ENCODE measurements around the gene CEP41. TPM values are rescaled to one million over a fixed set of nuclear protein-coding genes. Genes with fewer than 3 reads are reported as not detected.

Gene CEP41
- polyA plus RNA-seq, 1 donor (not counting 4 experiments of a cell fraction or from before 2014, with no cell fraction given): 13.4 TPM

DNA sequence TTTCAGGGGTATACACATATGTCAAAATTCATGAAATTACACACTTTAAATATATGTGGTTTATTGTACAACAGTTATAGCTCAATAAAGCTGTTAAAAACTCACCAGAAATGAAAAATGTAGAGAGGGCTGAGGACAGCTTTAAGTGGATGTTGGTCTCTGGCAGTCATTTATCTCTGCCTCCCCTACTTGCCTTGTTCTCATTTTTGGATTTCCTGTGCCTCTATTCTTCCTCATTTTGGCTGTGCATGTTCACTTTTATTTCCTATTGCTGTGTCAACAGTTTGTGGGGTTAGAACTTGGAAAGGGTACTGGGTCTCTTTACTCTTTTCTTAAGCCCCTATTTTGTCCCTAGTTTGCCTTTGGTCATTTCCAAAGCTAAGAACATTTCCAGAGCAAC lies 32.5 kb upstream of the CEP41 start:
- H2AFZ ChIP-seq (ENCODE audit: control insufficient read depth, low read length): no peak overlapping the region
- no peaks in the 10 kb centered on the region for H3K36me3 ChIP-seq (ENCODE audit: control insufficient read depth in 2 of 2, extremely low read depth in 1 of 2, insufficient read depth in 2 of 2, low read length in 2 of 2)
- no peaks in the 10 kb centered on the region for H3K79me2 ChIP-seq (ENCODE audit: control insufficient read depth, insufficient read depth, low read length)
- no peak overlapping the region for H3K27ac ChIP-seq (ENCODE audit: control insufficient read depth, insufficient read depth, low read length)
- TF ChIP-seq, protein P1, sequence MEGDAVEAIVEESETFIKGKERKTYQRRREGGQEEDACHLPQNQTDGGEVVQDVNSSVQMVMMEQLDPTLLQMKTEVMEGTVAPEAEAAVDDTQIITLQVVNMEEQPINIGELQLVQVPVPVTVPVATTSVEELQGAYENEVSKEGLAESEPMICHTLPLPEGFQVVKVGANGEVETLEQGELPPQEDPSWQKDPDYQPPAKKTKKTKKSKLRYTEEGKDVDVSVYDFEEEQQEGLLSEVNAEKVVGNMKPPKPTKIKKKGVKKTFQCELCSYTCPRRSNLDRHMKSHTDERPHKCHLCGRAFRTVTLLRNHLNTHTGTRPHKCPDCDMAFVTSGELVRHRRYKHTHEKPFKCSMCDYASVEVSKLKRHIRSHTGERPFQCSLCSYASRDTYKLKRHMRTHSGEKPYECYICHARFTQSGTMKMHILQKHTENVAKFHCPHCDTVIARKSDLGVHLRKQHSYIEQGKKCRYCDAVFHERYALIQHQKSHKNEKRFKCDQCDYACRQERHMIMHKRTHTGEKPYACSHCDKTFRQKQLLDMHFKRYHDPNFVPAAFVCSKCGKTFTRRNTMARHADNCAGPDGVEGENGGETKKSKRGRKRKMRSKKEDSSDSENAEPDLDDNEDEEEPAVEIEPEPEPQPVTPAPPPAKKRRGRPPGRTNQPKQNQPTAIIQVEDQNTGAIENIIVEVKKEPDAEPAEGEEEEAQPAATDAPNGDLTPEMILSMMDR (optimal IDR thresholded peaks at IDR 0.05 in 1 of 3, IDR thresholded peaks at IDR 0.05 in 1 of 3, conservative IDR thresholded peaks at IDR 0.05 in 1 of 3; ENCODE audit: extremely low read depth in 1 of 3, insufficient read depth in 2 of 3, low read length in 3 of 3): no peak
- H3K4me3 ChIP-seq (ENCODE audit: control insufficient read depth in 2 of 3, extremely low read depth in 1 of 3, insufficient read depth in 2 of 3, low read depth in 1 of 3, low read length in 3 of 3): no peak overlapping the region
- no peak for DNase-seq (ENCODE audit: low read depth, low spot score)
- H3K9me1 ChIP-seq (ENCODE audit: control insufficient read depth, extremely low read depth, insufficient read depth, low read length): no peaks in the 10 kb centered on the region
- H3K9me3 ChIP-seq (ENCODE audit: control insufficient read depth, low read depth, low read length): no peaks in the 10 kb centered on the region
- H4K20me1 ChIP-seq (ENCODE audit: control insufficient read depth, extremely low read depth, insufficient read depth, low read length): no peaks in the 10 kb centered on the region
- H3K4me2 ChIP-seq (ENCODE audit: control insufficient read depth, extremely low read depth, insufficient read depth, low read depth, low read length): no peak overlapping the region
- H3K27me3 ChIP-seq (ENCODE audit: control insufficient read depth, extremely low read depth, insufficient read depth, low read length): peaks cover 2% of the 10 kb centered on the region
- dilution Hi-C loops (cut with MboI; ENCODE audit: extremely low pct_ligation_motif_present, low sequenced_read_pairs): no loop called here
- FAIRE-seq: no peak
- H3K4me1 ChIP-seq (ENCODE audit: control insufficient read depth, extremely low read depth, insufficient read depth, low read length): no peaks in the 10 kb centered on the region
- H3K9ac ChIP-seq (ENCODE audit: control insufficient read depth, extremely low read depth, insufficient read depth, low read length): no peak overlapping the region

DNA sequence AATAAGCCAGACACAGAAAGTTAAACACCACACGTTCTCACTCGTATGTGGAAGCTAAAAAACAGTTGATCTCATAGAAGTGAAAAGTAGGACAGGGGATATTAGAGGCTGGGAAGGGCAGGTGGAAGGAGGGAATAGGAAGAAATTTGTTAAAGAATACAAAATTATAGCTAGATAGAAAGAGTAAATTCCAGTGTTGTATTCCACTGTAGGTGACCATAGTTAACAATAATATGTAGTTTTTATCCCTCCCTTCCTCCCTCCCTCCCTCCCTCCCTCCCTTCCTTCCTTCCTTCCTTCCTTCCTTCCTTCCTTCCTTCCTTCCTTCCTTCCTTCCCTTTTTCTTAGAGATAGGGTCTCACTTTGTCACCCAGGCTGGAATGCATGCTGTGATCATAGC lies 31.2 kb upstream of the CEP41 start:
- no peak for FAIRE-seq
- Histone ChIP-seq H3K4me2 (ENCODE audit: control insufficient read depth, extremely low read depth, insufficient read depth, low read depth, low read length) (no peak overlapping the region), H3K4me3 (ENCODE audit: control insufficient read depth in 2 of 3, extremely low read depth in 1 of 3, insufficient read depth in 2 of 3, low read depth in 1 of 3, low read length in 3 of 3) (no peak overlapping the region), H2AFZ (ENCODE audit: control insufficient read depth, low read length) (no peak overlapping the region), H3K9me1 (ENCODE audit: control insufficient read depth, extremely low read depth, insufficient read depth, low read length) (no peaks in the 10 kb centered on the region), H3K9me3 (ENCODE audit: control insufficient read depth, low read depth, low read length) (no peaks in the 10 kb centered on the region), H3K79me2 (ENCODE audit: control insufficient read depth, insufficient read depth, low read length) (no peaks in the 10 kb centered on the region), H4K20me1 (ENCODE audit: control insufficient read depth, extremely low read depth, insufficient read depth, low read length) (no peaks in the 10 kb centered on the region), H3K4me1 (ENCODE audit: control insufficient read depth, extremely low read depth, insufficient read depth, low read length) (no peaks in the 10 kb centered on the region), H3K27ac (ENCODE audit: control insufficient read depth, insufficient read depth, low read length) (no peak overlapping the region), H3K36me3 (ENCODE audit: control insufficient read depth in 2 of 2, extremely low read depth in 1 of 2, insufficient read depth in 2 of 2, low read length in 2 of 2) (no peaks in the 10 kb centered on the region), H3K27me3 (ENCODE audit: control insufficient read depth, extremely low read depth, insufficient read depth, low read length) (peaks cover 2% of the 10 kb centered on the region), H3K9ac (ENCODE audit: control insufficient read depth, extremely low read depth, insufficient read depth, low read length) (no peak overlapping the region)
- DNase-seq (ENCODE audit: low read depth, low spot score): no peak
- dilution Hi-C loops (cut with MboI; ENCODE audit: extremely low pct_ligation_motif_present, low sequenced_read_pairs): no loop called here
- TF ChIP-seq EZH2 (IDR thresholded peaks at IDR 0.05; ENCODE audit: low read length): no peak
- TF ChIP-seq, protein P1 (optimal IDR thresholded peaks at IDR 0.05 in 1 of 3, IDR thresholded peaks at IDR 0.05 in 1 of 3, conservative IDR thresholded peaks at IDR 0.05 in 1 of 3; ENCODE audit: extremely low read depth in 1 of 3, insufficient read depth in 2 of 3, low read length in 3 of 3): no peak
